Heart left ventricle (tissue), 13 donors: ENCODE results near the gene BORCS5.

Experiments used
- CTCF ChIP-seq, 12 donors: fragments of 200-600 bp; sonication (generic) in 4 of 12; IDR thresholded peaks; one replicate each; pipeline versions ENCODE4 v1.5.0 to v1.8.0; 2018 to 2022; ENCODE audit warnings: antibody characterized with exemption in 12 of 12, mild to moderate bottlenecking in 5 of 12
- POLR2A ChIP-seq, 2 donors: fragments of 450-650 bp; IDR thresholded peaks; one replicate each; pipeline ENCODE4 v1.6.1; 2017; ENCODE audit warnings: antibody characterized with exemption in 2 of 2, mild to moderate bottlenecking in 2 of 2, moderate library complexity in 2 of 2
- donor health status: ischemic (EF 13 %, LVEDD 7.1; RV severe dilation, severe dysfunction).
- donor health status: DM: no; HTN: yes; CAD: no.
- donor health status: DM: no; HTN: no; CAD: no.
- donor health status: ischemic (EF 25% LVEDD 6.9; RV normal size, moderate dysfunction).
- donor health status: ischemic (EF 25% LVEDD 5.7; RV mildly dilated, moderate dysfunction).
- donor health status: ischemic (EF 35%, LVEDD 5.7; RV mildly dilated, moderate dysfunction).
- donor health status: nonischemic (EF 11% LVEDD 7.7; RV severe dilation, severe dysfunction).
- donor health status: DM: yes; HTN: yes; CAD: no.
- donor health status: PGD.
- donor health status: ischemic (EF 29% LVEDD 5.4; RV normal size, mild dysfunction).
- donor health status: nonischemic (EF 23%, LVEDD 6.1; RV moderate dilation, normal function).

- TF ChIP-seq CTCF (IDR thresholded peaks at IDR 0.05) = peak in 11 of 12 donors; percentile 8 to 48 (median 39)
- TF ChIP-seq POLR2A (IDR thresholded peaks at IDR 0.05) = peak in 1 of 2 donors; percentile 43
Measured at GRCh38 chr12:12349711-12350665, 6.9 kb upstream of the BORCS5 start, which contains the start of gene MANSC1.
